ENCODE results near the gene NLN. TPM values are rescaled to one million over a fixed set of nuclear protein-coding genes. Genes with fewer than 3 reads are reported as not detected.
A peak's percentile ranks its signal among the peaks of the same experiment; 100 is the strongest.
"Not testable (repeated sequence)": the region's sequence is repeated elsewhere in the genome, so short reads cannot be mapped to it uniquely, and the experiment has no call there.

NLN gene
- total RNA-seq, 2 donors from 2014 or later: 1.8 to 2.3 TPM

DNA sequence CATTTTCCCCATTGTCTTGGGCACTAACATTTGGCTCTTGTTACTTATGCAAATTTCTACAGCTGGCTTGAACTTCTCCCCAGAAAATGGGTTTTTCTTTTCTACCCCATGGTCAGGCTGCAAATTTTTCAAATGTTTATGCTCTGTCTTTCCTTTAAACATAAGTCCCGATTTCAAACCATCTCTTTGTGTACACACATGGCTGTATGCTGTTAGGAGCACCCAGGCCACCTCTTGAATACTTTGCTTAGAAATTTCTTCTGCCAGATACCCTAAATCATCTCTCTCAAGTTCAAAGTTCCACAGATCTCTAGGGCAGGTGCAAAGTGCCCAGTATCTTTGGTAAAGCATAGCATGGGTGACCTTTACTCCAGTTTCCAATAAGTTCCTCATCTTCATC, 45.6 kb downstream of the NLN start:
- Mint-ChIP-seq H3K27ac (no peak overlapping the region), H3K4me1 (peaks cover 2% of the 10 kb centered on the region), H3K27me3 (no peaks in the 10 kb centered on the region), H3K4me3 (no peak overlapping the region), H3K36me3 (ENCODE audit: low read depth) (no peaks in the 10 kb centered on the region)
- H3K9me3 ChIP-seq (ENCODE audit: control insufficient read depth, low read length, poor library complexity, severe bottlenecking): no peaks in the 10 kb centered on the region
- DNase-seq (no peak), ATAC-seq (no peak)

DNA sequence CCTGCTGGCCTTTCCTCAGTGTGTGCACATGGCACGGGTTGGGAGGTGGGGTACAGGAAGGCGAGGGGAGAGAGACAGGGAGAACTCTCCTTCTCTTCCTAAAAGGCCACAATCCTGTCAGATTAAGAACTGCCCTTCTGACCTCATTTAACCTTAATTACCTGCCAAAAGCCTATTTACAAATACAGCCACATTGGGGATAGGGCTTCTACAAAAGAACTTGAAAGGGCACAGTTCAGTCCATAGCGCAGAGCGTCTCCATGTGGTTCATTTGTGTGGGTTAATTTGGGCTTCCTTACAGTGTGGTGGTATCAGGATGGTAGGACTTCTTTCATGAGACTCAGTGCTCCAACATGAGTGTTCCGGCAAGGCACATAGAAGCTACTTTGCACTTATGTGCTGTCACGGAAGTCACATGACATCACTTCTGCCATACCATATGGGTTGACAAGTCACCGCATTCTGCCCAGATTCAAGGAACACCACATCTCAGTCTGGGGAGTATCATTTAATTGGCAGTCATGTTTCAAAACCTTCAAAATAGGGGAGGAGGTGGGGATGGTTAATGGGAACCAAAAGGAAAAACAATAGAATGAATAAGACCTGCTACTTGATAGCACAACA, 46.8 kb downstream of the NLN start:
- no peak for DNase-seq
- Mint-ChIP-seq H3K4me3 (no peak overlapping the region), H3K36me3 (ENCODE audit: low read depth) (no peaks in the 10 kb centered on the region), H3K27ac (no peak overlapping the region), H3K27me3 (no peaks in the 10 kb centered on the region), H3K4me1 (peaks cover 2% of the 10 kb centered on the region)
- no peak for ATAC-seq
- no peaks in the 10 kb centered on the region for H3K9me3 ChIP-seq (ENCODE audit: control insufficient read depth, low read length, poor library complexity, severe bottlenecking)

DNA sequence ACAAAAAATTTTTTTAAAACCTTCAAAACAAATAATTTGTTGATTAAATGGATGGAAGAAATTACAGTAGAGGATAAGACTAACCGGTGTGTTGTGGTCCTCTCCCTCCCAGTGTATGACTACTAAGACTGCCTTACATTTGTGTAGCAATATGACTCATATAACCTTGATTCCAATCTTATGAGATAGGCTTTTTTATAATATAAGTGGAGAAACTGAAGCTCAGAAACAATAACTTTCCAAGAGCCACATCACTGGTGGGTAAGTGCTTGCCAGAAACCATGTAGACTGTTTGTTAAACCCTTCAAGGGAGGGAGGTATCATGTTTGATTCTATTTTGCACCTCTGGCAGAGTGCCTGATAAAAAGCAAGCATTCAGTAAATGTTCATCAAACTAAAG, 47.5 kb downstream of the NLN start:
- Mint-ChIP-seq H3K36me3 (ENCODE audit: low read depth) (no peaks in the 10 kb centered on the region), H3K4me1 (peaks cover 2% of the 10 kb centered on the region), H3K27me3 (no peaks in the 10 kb centered on the region), H3K27ac (no peak overlapping the region), H3K4me3 (no peak overlapping the region)
- H3K9me3 ChIP-seq (ENCODE audit: control insufficient read depth, low read length, poor library complexity, severe bottlenecking): no peaks in the 10 kb centered on the region
- no peak for ATAC-seq
- no peak for DNase-seq

DNA sequence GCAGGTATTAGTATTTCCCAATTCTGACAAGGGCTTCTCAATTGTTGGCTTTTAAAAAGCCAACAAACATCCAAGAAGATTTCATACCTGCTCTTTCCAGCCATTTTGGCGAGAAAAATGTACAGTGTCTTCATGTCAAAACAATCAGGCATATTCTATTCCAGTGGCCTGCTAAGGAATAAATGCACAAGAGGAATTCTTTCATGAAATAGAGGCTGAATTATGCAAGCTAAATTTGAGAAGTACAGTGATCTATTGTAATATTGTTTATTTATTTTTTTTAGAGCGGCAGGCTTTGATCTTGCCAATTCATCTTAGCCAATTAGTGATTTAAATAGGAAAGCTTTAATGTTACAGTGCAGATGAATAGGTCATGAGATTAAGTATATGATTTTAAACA, 49.3 kb downstream of the NLN start:
- ATAC-seq (no peak), DNase-seq (no peak)
- H3K27ac Mint-ChIP-seq: no peak overlapping the region
- H3K27me3 Mint-ChIP-seq: no peaks in the 10 kb centered on the region
- H3K4me3 Mint-ChIP-seq: no peak overlapping the region
- H3K9me3 ChIP-seq (ENCODE audit: control insufficient read depth, low read length, poor library complexity, severe bottlenecking): no peaks in the 10 kb centered on the region
- H3K4me1 Mint-ChIP-seq: peaks cover 2% of the 10 kb centered on the region
- H3K36me3 Mint-ChIP-seq (ENCODE audit: low read depth): no peaks in the 10 kb centered on the region

DNA sequence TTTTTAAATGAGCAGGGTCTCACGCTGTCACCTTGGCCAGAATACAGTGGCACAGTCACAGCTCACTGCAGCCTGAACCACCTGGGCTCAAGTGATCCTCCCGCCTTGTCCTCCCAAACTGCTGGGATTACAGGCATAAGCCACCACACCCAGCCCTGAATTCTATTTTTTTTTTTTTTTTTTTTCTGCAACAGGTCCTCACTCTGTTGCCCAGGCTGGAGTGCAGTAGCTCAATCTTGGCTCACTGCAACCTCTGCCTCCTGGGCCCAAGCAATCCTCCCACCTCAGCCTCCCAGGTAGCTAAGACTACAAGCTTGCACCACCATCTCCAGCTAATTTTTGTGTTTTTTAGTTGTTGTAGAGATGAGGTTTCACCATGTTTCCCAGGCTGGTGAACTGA, 51.0 kb downstream of the NLN start:
- H3K27me3 Mint-ChIP-seq; H3K9me3 ChIP-seq (ENCODE audit: control insufficient read depth, low read length, poor library complexity, severe bottlenecking); H3K27ac Mint-ChIP-seq; ATAC-seq; H3K36me3 Mint-ChIP-seq (ENCODE audit: low read depth); H3K4me3 Mint-ChIP-seq; H3K4me1 Mint-ChIP-seq; DNase-seq: not testable (repeated sequence)

- H3K9me3 ChIP-seq (ENCODE audit: control insufficient read depth, low read length, poor library complexity, severe bottlenecking): no peaks in the 10 kb centered on the region
- peak; percentile 80 for ATAC-seq
- H3K27ac Mint-ChIP-seq: no peak overlapping the region
- no peaks in the 10 kb centered on the region for H3K36me3 Mint-ChIP-seq (ENCODE audit: low read depth)
- no peaks in the 10 kb centered on the region for H3K27me3 Mint-ChIP-seq
- no peak for DNase-seq
- no peak overlapping the region for H3K4me3 Mint-ChIP-seq
- peaks cover 7% of the 10 kb centered on the region for H3K4me1 Mint-ChIP-seq
Observed at GRCh38 chr5:65774346-65774745, 52.3 kb downstream of the NLN start.

DNA sequence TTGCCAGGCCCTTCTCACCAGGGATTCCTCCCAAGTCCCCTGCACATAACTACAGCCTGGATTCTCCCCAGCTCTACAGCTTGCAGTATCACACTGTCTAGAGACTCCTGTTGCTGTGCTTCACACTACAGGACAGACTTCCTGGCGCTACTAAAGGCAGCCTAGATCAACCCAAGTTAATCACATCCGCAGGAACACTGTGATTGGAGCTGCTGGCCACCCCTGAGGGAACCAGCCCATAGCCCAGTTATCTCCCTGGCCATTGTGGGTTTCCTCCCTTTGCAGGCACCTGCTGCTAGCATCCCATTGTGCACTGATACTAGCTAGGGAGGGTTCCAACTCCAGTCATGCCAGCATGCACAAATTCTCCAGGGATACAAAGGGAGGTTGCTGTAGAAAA, 53.5 kb downstream of the NLN start:
- Mint-ChIP-seq H3K27me3 (no peaks in the 10 kb centered on the region), H3K36me3 (ENCODE audit: low read depth) (no peaks in the 10 kb centered on the region), H3K27ac (peak overlapping the region; percentile 72), H3K4me3 (no peak overlapping the region), H3K4me1 (peaks cover 11% of the 10 kb centered on the region)
- ATAC-seq: no peak
- DNase-seq: no peak
- no peaks in the 10 kb centered on the region for H3K9me3 ChIP-seq (ENCODE audit: control insufficient read depth, low read length, poor library complexity, severe bottlenecking)

DNA sequence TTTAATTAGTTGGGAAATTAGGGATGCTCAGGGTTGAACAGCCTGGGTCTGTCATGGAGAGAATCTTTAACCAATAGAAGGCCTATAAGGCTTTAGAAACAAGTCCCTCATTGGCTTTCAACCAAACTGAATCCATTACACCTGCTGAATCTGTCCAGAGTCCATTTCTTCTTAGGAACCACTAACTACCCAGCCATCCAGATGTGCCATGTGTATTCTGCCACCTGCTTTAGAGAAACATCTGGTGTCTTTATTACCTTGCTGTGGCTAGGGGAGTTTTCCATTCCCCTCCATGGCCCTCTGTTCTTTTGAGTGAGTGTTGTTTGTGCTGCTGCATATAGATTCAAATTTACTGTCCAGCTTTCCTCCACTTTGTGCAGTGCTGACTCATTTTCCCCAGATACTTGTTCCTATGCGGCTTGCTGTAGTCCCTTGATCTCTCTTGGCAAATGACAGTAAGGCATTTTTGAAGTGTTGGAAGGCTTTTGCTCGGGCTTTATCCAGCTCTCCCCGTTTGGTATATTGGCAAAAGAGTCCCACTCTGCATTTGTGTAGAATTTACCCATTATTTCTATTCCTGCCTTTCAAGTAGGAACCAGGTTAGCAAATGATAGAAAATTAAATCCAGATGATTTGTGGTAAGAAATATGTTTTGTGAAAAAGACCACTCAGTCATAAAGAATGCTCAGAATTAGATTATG, 54.6 kb downstream of the NLN start:
- ATAC-seq: no peak

GRCh38 chr5:65778126-65778525, 56.1 kb downstream of the NLN start:
- ATAC-seq: no peak
- H3K9me3 ChIP-seq (ENCODE audit: control insufficient read depth, low read length, poor library complexity, severe bottlenecking): no peaks in the 10 kb centered on the region
- no peak for DNase-seq
- Mint-ChIP-seq H3K27ac (peak overlapping the region; percentile 27), H3K27me3 (no peaks in the 10 kb centered on the region), H3K36me3 (ENCODE audit: low read depth) (no peaks in the 10 kb centered on the region), H3K4me1 (peaks cover 11% of the 10 kb centered on the region), H3K4me3 (no peak overlapping the region)

More for the DNA sequence above, 54.6 kb downstream of the NLN start:
- DNase-seq: no peak
- H3K9me3 ChIP-seq (ENCODE audit: control insufficient read depth, low read length, poor library complexity, severe bottlenecking): no peaks in the 10 kb centered on the region
- H3K27ac Mint-ChIP-seq: no peak overlapping the region
- H3K4me1 Mint-ChIP-seq: peaks cover 13% of the 10 kb centered on the region
- H3K4me3 Mint-ChIP-seq: no peak overlapping the region
- H3K36me3 Mint-ChIP-seq (ENCODE audit: low read depth): no peaks in the 10 kb centered on the region
- H3K27me3 Mint-ChIP-seq: no peaks in the 10 kb centered on the region

- no peaks in the 10 kb centered on the region for H3K36me3 Mint-ChIP-seq (ENCODE audit: low read depth)
- H3K9me3 ChIP-seq (ENCODE audit: control insufficient read depth, low read length, poor library complexity, severe bottlenecking): no peaks in the 10 kb centered on the region
- H3K4me3 Mint-ChIP-seq: peak overlapping the region; percentile 56
- H3K27me3 Mint-ChIP-seq: no peaks in the 10 kb centered on the region
- DNase-seq (no peak), ATAC-seq (peak; percentile 33)
- peaks cover 11% of the 10 kb centered on the region for H3K4me1 Mint-ChIP-seq
- peak overlapping the region; percentile 54 for H3K27ac Mint-ChIP-seq
Observed at GRCh38 chr5:65779643-65780042, 57.6 kb downstream of the NLN start.

- not testable (repeated sequence) for H3K4me3 Mint-ChIP-seq; H3K36me3 Mint-ChIP-seq (ENCODE audit: low read depth); DNase-seq; H3K9me3 ChIP-seq (ENCODE audit: control insufficient read depth, low read length, poor library complexity, severe bottlenecking); H3K27ac Mint-ChIP-seq; H3K27me3 Mint-ChIP-seq; H3K4me1 Mint-ChIP-seq; ATAC-seq
Observed at GRCh38 chr5:65788296-65788695, 66.3 kb downstream of the NLN start.

DNA sequence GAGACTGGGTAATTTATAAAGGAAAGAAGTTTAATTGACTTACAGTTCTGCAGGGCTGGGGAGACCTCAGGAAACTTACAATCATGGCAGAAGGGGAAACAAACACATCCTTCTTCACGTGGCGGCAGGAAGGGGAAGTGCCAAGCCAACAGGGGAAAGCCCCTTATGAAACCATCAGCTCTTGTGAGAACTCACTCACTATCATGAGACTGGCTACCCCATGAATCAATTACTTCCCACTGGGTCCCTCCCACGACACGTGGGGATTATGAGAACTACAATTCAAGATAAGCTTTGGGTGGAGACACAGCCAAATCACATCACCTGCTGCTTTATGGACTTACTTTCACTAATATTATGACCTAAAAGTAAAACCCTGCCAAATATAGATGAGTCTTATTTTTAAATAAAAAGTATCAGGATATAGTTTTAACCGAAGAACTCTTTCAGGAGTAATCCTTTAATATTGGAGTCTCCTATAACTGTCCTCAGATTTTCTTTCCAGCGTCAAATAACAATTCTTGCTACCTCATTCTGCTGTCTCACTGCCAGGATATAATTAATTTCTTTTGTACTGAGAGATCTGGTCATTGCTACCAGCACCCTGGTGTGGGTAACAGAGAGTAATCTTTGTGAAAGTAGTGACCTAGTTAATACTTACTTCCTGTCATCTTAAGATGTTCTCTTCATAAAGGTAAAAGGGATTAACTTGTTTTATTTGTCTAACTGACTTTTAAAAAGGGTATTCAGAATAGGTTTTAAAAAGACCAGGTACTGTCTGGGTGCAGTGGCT, 68.6 kb downstream of the NLN start:
- Mint-ChIP-seq H3K36me3 (ENCODE audit: low read depth) (peaks cover 2% of the 10 kb centered on the region), H3K27ac (peak overlapping the region; percentile 17), H3K4me1 (no peaks in the 10 kb centered on the region), H3K4me3 (peak overlapping the region; percentile 12), H3K27me3 (no peaks in the 10 kb centered on the region)
- DNase-seq (no peak), ATAC-seq (peak; percentile 90)
- no peaks in the 10 kb centered on the region for H3K9me3 ChIP-seq (ENCODE audit: control insufficient read depth, low read length, poor library complexity, severe bottlenecking)

- H3K36me3 Mint-ChIP-seq (ENCODE audit: low read depth): peaks cover 2% of the 10 kb centered on the region
- no peaks in the 10 kb centered on the region for H3K9me3 ChIP-seq (ENCODE audit: control insufficient read depth, low read length, poor library complexity, severe bottlenecking)
- no peaks in the 10 kb centered on the region for H3K27me3 Mint-ChIP-seq
- ATAC-seq: no peak
- no peak overlapping the region for H3K27ac Mint-ChIP-seq
- H3K4me1 Mint-ChIP-seq: peaks cover 6% of the 10 kb centered on the region
- no peak overlapping the region for H3K4me3 Mint-ChIP-seq
- DNase-seq: no peak
Observed at GRCh38 chr5:65791712-65792673, 70.0 kb downstream of the NLN start.
